Stomach smooth muscle (tissue), 2 donors: ENCODE results near the gene SPATA13.

Experiments
- H3K27ac ChIP-seq: one replicate; pipeline ENCODE4 v1.7.0; 2013; ENCODE audit warnings: mild to moderate bottlenecking, low read length, inconsistent platforms
- H3K27me3 ChIP-seq, 2 donors: one replicate each; pipeline ENCODE4 v1.7.0; 2013; ENCODE audit warnings: low read length in 2 of 2; ENCODE audit not compliant: insufficient read depth in 2 of 2, control insufficient read depth in 1 of 2
- H3K36me3 ChIP-seq, 2 donors: one replicate each; pipeline ENCODE4 v1.7.0; 2013; ENCODE audit warnings: low read length in 2 of 2; ENCODE audit not compliant: control insufficient read depth in 2 of 2, insufficient read depth in 2 of 2
- H3K4me1 ChIP-seq: one replicate; pipeline ENCODE4 v1.7.0; 2013; ENCODE audit warnings: low read length; ENCODE audit not compliant: control insufficient read depth, insufficient read depth
- H3K4me3 ChIP-seq, 2 donors: one replicate each; pipeline ENCODE4 v1.7.0; 2013; ENCODE audit warnings: low read length in 2 of 2
- H3K9ac ChIP-seq, 2 donors: one replicate each; pipeline ENCODE4 v1.7.0; 2013; ENCODE audit warnings: low read length in 2 of 2, mild to moderate bottlenecking in 1 of 2
- H3K9me3 ChIP-seq, 2 donors: one replicate each; pipeline ENCODE4 v1.7.0; 2013; ENCODE audit warnings: low read length in 2 of 2; ENCODE audit not compliant: control insufficient read depth in 2 of 2
- donor health status: healthy.
- donor health status: Pancreatic carcinoma.

Gene SPATA13

DNA sequence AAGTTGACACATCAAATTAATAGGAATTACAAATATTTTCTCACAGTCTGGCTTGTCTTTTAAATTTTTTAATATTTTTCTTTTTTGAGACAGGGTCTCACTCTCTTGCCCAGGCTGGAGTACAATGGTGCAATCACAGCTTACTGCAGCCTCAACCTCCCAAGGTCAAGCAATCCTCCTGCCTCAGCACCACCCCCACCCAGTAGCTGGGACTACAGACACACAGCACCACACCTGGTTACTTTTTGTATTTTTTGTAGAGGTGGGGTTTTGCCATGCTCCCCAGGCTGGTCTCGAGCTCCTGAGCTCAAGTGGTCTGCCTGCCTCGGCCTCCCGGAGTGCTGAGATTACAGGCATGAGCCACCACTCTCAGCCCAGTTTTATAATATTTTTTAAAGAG, 72.0 kb downstream of the SPATA13 start:
- H3K27me3 ChIP-seq, result no peaks in the 10 kb centered on the region
- H3K9ac ChIP-seq, result no peak overlapping the region
- no peak overlapping the region for H3K27ac ChIP-seq
- H3K4me1 ChIP-seq, result no peaks in the 10 kb centered on the region
- no peaks in the 10 kb centered on the region for H3K36me3 ChIP-seq
- no peaks in the 10 kb centered on the region for H3K9me3 ChIP-seq
- no peak overlapping the region for H3K4me3 ChIP-seq

DNA sequence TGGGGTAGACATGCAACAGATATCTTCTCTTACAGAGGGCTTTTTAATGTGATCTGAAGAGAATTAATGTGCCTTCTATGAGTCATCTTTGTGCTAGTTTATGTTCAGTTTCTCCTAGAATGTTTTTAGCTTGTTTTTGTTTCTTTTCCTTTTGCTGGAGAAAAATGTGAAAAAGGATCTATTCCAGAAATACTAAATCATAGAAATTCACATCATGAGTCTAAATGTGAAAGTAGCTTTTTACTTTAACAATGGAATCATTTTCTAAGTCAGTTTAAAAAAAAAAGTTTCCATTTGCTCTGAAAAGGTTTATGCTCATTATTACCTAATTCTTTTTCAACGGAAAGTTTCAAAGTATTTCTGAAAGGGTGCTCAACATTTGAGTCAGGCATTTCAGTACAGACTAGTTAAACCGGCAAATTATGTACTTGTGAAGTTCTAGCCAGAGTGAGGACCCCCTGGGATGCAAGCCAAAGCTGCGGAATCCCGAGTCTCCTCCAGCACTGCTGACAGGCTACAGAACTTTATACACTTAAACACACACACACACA, 72.9 kb downstream of the SPATA13 start:
- no peaks in the 10 kb centered on the region for H3K4me1 ChIP-seq

DNA sequence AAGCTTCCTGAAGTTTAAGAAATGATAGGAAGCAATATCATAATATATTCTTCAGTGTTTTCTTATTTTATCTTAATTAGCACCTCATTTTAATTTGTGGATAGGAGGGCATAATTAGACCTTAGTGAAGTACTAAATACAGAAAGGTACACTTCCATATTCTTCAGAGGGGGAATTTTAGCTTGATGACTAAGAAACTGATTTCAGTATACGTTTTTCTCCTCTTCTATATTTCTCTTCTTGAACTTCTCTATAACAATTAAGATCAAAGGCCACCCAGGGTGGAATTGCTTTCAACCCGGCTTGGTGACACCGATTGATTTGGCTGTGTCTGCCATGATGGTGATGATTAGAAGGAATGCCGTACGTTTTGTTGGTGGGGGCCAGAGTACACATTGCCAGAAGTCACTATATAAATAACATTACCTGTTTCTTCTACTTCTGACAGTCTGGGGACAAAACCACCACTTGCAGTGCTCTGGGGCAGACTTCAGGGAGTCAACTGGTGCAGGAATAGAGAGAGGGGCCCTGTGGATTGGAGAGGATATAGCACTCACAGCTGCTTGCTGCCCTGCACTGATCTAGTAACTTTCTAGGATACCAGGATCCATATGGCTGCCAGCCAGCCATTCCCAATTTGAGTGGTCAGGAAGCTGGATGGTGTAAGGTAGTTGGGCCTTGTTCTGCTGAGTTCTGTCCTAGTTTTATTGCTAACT, 73.8 kb downstream of the SPATA13 start:
- Histone ChIP-seq H3K9me3 (no peaks in the 10 kb centered on the region), H3K27me3 (no peaks in the 10 kb centered on the region), H3K4me3 (no peak overlapping the region), H3K36me3 (no peaks in the 10 kb centered on the region), H3K4me1 (no peaks in the 10 kb centered on the region), H3K27ac (no peak overlapping the region), H3K9ac (no peak overlapping the region)

More for the DNA sequence above, 72.9 kb downstream of the SPATA13 start:
- H3K36me3 ChIP-seq, result no peaks in the 10 kb centered on the region
- H3K9me3 ChIP-seq, result no peaks in the 10 kb centered on the region
- no peaks in the 10 kb centered on the region for H3K27me3 ChIP-seq
- no peak overlapping the region for H3K9ac ChIP-seq
- H3K4me3 ChIP-seq, result no peak overlapping the region
- H3K27ac ChIP-seq, result no peak overlapping the region

DNA sequence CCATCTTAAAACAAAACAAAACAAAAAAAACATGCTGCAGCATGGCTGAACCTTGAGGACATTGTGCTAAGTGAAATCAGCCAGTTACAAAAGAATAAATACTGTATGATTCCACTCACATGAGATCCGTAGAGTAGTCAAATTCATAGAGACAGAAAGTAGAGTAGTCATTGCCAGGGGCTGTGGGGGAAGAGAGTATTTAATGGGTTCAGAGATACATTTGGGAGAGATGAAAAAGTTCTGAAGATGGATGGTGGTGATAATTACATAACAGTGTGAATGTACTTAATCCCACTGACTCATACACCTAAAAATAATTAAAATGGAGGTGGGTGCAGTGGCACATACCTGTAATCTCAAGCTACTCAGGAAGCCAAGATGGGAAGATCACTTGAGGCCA, 76.8 kb downstream of the SPATA13 start:
- Histone ChIP-seq H3K36me3 (no peaks in the 10 kb centered on the region), H3K9ac (no peak overlapping the region), H3K4me1 (no peaks in the 10 kb centered on the region), H3K9me3 (no peaks in the 10 kb centered on the region), H3K27me3 (no peaks in the 10 kb centered on the region), H3K27ac (no peak overlapping the region), H3K4me3 (no peak overlapping the region)

DNA sequence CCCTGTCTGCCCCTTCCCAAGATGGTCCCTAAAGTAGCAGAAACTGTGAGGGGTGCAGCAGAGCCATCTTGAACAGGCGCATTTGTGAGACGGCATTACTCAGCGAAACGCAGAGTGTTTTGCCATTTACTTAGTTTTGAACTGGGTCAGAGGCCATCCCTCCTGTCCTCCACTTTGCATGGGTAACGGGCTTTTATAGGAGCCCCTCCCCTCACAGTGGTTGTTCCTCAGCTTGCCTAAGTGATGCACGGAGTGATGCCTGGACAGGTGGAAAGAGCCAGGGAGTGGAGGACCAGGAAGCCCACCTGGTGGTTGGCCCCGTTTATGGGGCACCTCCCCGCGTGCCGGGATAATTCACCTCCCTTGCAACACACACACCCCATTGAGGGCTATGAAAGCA, 80.8 kb downstream of the SPATA13 start:
- Histone ChIP-seq H3K36me3 (no peaks in the 10 kb centered on the region), H3K4me3 (no peak overlapping the region), H3K4me1 (no peaks in the 10 kb centered on the region), H3K9me3 (no peaks in the 10 kb centered on the region), H3K27me3 (no peaks in the 10 kb centered on the region), H3K9ac (no peak overlapping the region), H3K27ac (no peak overlapping the region)

DNA sequence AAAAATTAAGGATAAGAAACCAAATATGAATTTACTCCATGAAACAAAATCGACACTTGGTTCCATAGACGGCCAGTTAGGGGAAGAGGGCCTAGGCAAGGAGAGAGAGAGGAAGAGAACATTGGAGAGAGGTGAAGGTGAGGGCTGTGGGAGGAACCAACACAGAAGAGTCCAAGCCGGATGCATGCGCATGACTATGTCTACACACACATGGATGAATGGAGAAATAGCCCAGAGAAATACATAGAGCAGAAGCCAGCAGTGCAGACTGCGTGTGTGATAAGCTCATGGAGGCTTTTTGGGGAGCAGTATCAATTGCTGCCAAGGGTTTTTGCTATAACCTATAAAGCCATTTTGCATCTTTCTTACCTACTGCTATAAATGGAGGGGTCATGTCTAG, 81.6 kb downstream of the SPATA13 start:
- Histone ChIP-seq H3K4me3 (no peak overlapping the region), H3K4me1 (no peaks in the 10 kb centered on the region), H3K36me3 (no peaks in the 10 kb centered on the region)

DNA sequence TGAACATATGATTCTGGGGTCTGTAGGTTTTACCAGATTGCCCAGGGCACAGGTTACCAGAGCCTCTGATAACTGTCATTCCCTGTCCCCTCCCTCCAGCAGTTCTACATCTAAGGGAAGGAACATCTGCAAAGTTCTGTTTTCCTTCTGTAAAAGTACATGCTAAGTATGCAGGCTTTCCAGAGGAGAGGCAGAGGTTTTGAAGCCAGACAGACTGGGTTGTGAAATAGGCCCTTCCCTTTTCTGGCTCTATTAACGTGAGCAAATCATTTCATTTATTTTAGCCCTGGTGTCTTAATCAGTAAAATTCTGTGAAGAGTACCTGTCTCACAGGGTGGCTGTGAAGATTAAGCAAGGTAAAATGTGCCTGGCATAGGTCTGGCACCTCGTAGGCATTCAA, 82.8 kb downstream of the SPATA13 start:
- Histone ChIP-seq H3K4me1 (no peaks in the 10 kb centered on the region), H3K36me3 (no peaks in the 10 kb centered on the region), H3K27ac (no peak overlapping the region)

More for the DNA sequence above, 81.6 kb downstream of the SPATA13 start:
- no peaks in the 10 kb centered on the region for H3K9me3 ChIP-seq
- no peak overlapping the region for H3K9ac ChIP-seq
- H3K27me3 ChIP-seq, result no peaks in the 10 kb centered on the region
- no peak overlapping the region for H3K27ac ChIP-seq

DNA sequence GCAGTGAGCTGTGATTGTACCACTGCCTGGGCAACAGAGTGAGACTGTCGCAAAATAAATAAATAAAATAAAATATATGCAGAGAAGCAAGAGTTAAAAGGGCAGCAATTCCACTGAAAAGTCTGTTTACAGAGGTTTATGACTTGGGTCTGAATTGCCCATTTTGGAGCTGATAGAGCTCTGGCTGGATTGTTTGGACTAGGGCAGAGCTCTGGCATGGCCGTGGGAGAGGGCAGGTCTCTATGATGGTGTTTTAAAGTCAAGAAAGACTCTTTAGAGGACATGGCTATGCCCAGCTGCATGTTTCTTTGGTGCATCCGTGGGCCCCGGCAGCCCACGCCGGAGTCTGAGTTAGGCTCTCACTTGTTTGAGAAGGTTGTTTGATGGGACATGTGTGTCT, 84.3 kb downstream of the SPATA13 start:
- Histone ChIP-seq H3K27ac (no peak overlapping the region), H3K4me1 (no peaks in the 10 kb centered on the region), H3K9ac (no peak overlapping the region), H3K9me3 (no peaks in the 10 kb centered on the region), H3K36me3 (peaks cover 0 to 2% of the 10 kb centered on the region in 2 donors), H3K27me3 (no peaks in the 10 kb centered on the region), H3K4me3 (no peak overlapping the region)

More for the DNA sequence above, 82.8 kb downstream of the SPATA13 start:
- no peak overlapping the region for H3K9ac ChIP-seq
- H3K27me3 ChIP-seq, result no peaks in the 10 kb centered on the region
- H3K4me3 ChIP-seq, result no peak overlapping the region
- H3K9me3 ChIP-seq, result no peaks in the 10 kb centered on the region

DNA sequence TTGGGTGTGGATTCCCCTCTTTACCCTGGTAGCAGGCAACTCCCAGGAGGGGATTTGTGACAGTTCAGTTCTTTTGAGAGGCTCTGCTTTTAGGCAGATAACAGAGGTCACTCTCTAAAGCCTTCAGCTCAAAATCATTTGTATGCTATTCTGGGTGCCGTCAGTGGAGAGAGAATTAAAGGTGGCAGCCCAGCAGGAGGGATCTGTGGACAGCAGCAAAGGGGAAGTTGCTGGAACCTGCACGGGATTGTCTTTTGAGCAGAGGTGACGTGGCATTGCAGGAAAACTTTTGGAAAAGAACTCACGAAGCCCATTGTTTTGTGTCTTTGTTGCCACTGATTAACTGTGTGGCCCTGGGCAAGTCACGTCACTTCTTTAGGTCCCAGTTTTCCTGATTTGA, 86.5 kb downstream of the SPATA13 start:
- no peaks in the 10 kb centered on the region for H3K4me1 ChIP-seq
- H3K9ac ChIP-seq, result no peak overlapping the region
- H3K4me3 ChIP-seq, result no peak overlapping the region

DNA sequence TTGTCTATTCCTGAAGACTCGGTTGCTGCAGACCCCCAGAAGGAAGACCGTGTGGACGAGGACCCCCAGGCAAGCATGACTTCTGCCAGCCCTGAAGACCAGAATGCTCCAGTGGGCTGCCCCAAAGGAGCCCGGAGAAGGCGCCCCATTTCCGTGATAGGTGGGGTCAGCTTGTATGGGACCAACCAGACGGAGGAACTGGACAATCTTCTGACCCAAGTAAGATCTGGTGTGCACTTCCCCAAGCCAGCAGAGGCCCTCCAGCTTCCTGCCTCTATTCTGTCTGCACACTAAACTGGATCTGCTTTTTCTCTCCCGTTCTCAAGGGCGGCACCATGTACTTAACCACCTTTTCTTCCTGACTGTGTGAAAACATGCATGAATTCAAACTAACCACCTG, 89.1 kb downstream of the SPATA13 start:
- Histone ChIP-seq H3K9ac (no peak overlapping the region), H3K9me3 (no peaks in the 10 kb centered on the region), H3K27me3 (no peaks in the 10 kb centered on the region), H3K27ac (no peak overlapping the region), H3K36me3 (peaks cover 4 to 8% of the 10 kb centered on the region in 2 donors), H3K4me1 (no peaks in the 10 kb centered on the region), H3K4me3 (no peak overlapping the region)

More for the DNA sequence above, 86.5 kb downstream of the SPATA13 start:
- no peaks in the 10 kb centered on the region for H3K9me3 ChIP-seq
- no peaks in the 10 kb centered on the region for H3K27me3 ChIP-seq
- H3K36me3 ChIP-seq, result peaks cover 0 to 3% of the 10 kb centered on the region in 2 donors
- H3K27ac ChIP-seq, result no peak overlapping the region

DNA sequence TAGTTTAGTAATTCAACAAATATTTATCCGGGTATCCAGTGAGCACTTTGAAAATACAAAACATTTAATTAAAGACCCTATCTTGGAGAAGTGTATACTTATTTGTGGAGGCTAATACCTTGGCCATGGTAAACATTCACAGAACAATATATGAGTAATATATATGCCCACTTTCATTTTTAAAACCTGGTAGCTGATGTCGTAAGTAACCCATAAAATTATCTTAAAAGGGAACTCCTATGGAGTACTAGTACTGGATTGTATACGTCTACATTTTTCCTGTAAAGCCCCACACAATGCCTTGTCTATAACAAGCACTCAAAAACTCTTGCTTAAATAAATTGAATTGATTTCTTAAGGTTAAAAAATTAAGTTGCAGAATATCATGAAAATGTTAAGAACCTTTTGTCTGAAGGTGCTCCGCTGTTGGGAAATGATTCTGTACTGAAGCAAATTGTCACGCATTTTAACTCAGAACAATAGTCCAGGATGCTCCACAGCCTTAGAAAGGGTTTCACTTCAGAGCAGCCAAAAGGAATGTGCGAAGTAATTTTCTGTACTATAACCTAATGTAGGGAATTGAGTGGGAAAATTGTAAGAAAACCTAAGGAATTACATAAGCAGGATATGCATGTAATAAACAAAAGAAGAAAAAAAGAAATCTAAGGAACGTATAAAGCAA, 90.0 kb downstream of the SPATA13 start:
- H3K27me3 ChIP-seq, result no peaks in the 10 kb centered on the region
- no peak overlapping the region for H3K4me3 ChIP-seq
- no peaks in the 10 kb centered on the region for H3K9me3 ChIP-seq
- H3K4me1 ChIP-seq, result no peaks in the 10 kb centered on the region
- no peak overlapping the region for H3K27ac ChIP-seq
- H3K36me3 ChIP-seq, result peaks cover 4 to 8% of the 10 kb centered on the region in 2 donors
- H3K9ac ChIP-seq, result no peak overlapping the region
